Loucy (cell line): Measurements from ENCODE around the gene NLRP10.
A peak's percentile ranks its signal among the peaks of the same experiment; 100 is the strongest.

ENCODE experiments used
- H2AFZ ChIP-seq: fragments of 200-600 bp; sonication (generic); 2 replicates; pipeline ENCODE4 v1.6.0; 2016; ENCODE audit warnings: antibody characterized with exemption, mild to moderate bottlenecking, low read length, moderate library complexity
- H3F3A ChIP-seq: fragments of 200-600 bp; 2 replicates; pipeline ENCODE4 v1.6.0; 2016; ENCODE audit warnings: antibody characterized with exemption, low read depth, mild to moderate bottlenecking
- H3K27me3 ChIP-seq: fragments of 200-600 bp; sonication (generic); 2 replicates; pipeline ENCODE4 v1.6.1; 2014; ENCODE audit warnings: low read length, mild to moderate bottlenecking; ENCODE audit not compliant: insufficient read depth, poor library complexity, severe bottlenecking
- H3K36me3 ChIP-seq: fragments of 200-600 bp; sonication (generic); 2 replicates; pipeline ENCODE4 v1.6.1; 2016; ENCODE audit warnings: low read length; ENCODE audit not compliant: insufficient read depth
- H3K4me1 ChIP-seq: fragments of 200-600 bp; sonication (generic); 2 replicates; pipeline ENCODE4 v1.5.1; 2014; ENCODE audit warnings: low read length, mild to moderate bottlenecking; ENCODE audit not compliant: insufficient read depth, poor library complexity, severe bottlenecking
- H3K4me2 ChIP-seq: fragments of 200-600 bp; sonication (generic); 2 replicates; pipeline ENCODE4 v1.6.0; 2014; ENCODE audit warnings: antibody characterized with exemption, low read length, low read depth, mild to moderate bottlenecking; ENCODE audit not compliant: poor library complexity, severe bottlenecking
- H3K4me3 ChIP-seq: fragments of 200-600 bp; sonication (generic); 2 replicates; pipeline ENCODE4 v1.5.1; 2014; ENCODE audit warnings: low read length, mild to moderate bottlenecking, mixed read lengths; ENCODE audit not compliant: poor library complexity, severe bottlenecking
- H3K79me2 ChIP-seq: fragments of 200-600 bp; sonication (generic); 2 replicates; pipeline ENCODE4 v1.6.1; 2014; ENCODE audit warnings: low read length; ENCODE audit not compliant: insufficient read depth
- H3K9ac ChIP-seq: fragments of 200-600 bp; sonication (generic); 2 replicates; pipeline ENCODE4 v1.6.0; 2014; ENCODE audit warnings: mild to moderate bottlenecking, low read depth, low read length, moderate library complexity; ENCODE audit not compliant: poor library complexity, severe bottlenecking
- H3K9me2 ChIP-seq: fragments of 200-600 bp; sonication (generic); replicated peaks from 2 replicates; pipeline ENCODE4 v1.6.1; 2016; ENCODE audit warnings: low read depth, low read length, mixed read lengths
- H3K9me3 ChIP-seq: fragments of 200-600 bp; sonication (generic); 2 replicates; pipeline ENCODE4 v1.6.1; 2014; ENCODE audit warnings: mild to moderate bottlenecking, antibody characterized with exemption, low read length, low read depth; ENCODE audit not compliant: insufficient read depth
- H4K20me1 ChIP-seq: fragments of 200-600 bp; sonication (generic); 2 replicates; pipeline ENCODE4 v1.6.0; 2014; ENCODE audit warnings: antibody characterized with exemption, low read length, mild to moderate bottlenecking; ENCODE audit not compliant: insufficient read depth, poor library complexity, severe bottlenecking
- EZH2phosphoT487 ChIP-seq: fragments of 200-600 bp; IDR thresholded peaks from 2 replicates; pipeline ENCODE4 v1.6.1; 2018; ENCODE audit warnings: antibody characterized with exemption, mild to moderate bottlenecking, moderate library complexity, borderline replicate concordance
- TF ChIP-seq, protein P1 (sequence below): fragments of 200-600 bp; sonication (generic); conservative IDR thresholded peaks from 2 replicates; pipeline ENCODE4 v1.5.1; 2014; ENCODE audit warnings: mild to moderate bottlenecking, antibody characterized with exemption, low read length

Gene NLRP10

DNA sequence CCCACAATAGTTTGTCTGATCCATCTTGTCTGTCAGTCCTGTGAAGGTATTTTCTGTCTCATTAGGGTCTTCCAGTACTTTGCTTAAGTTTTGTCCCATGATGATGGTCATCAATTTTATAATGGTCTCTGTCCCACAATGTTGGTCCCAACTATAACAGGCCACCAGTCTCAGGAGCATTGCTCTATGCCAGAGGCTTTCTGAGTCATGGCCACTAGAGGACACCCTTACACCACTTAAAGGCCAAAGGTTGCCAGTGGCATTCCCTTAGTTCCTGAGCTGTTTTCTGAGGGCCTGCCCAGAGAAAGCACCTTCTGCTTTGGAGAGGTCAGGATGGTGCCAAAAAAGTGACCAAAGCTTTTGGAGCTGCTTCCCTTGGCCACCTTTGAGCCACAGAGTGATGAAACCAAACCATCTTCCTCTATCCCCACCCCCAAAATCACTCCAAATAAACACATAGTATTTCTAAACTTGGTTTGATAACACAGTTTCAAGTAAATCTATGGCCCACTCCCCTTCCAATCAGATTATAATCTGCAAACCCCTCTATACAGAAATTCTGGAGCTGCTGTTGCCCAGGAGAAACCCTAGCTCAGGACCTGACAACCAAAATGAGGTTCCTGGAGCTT, 41.2 kb upstream of the NLRP10 start:
- Histone ChIP-seq H3K4me3 (no peak overlapping the region), H3K9me2 (no peaks in the 10 kb centered on the region), H3K36me3 (no peaks in the 10 kb centered on the region), H2AFZ (no peak overlapping the region), H4K20me1 (no peaks in the 10 kb centered on the region), H3K9me3 (no peaks in the 10 kb centered on the region), H3K9ac (no peak overlapping the region), H3K27me3 (no peaks in the 10 kb centered on the region), H3K79me2 (no peaks in the 10 kb centered on the region), H3K4me1 (no peaks in the 10 kb centered on the region), H3F3A (no peaks in the 10 kb centered on the region), H3K4me2 (no peak overlapping the region)
- TF ChIP-seq, protein P1, sequence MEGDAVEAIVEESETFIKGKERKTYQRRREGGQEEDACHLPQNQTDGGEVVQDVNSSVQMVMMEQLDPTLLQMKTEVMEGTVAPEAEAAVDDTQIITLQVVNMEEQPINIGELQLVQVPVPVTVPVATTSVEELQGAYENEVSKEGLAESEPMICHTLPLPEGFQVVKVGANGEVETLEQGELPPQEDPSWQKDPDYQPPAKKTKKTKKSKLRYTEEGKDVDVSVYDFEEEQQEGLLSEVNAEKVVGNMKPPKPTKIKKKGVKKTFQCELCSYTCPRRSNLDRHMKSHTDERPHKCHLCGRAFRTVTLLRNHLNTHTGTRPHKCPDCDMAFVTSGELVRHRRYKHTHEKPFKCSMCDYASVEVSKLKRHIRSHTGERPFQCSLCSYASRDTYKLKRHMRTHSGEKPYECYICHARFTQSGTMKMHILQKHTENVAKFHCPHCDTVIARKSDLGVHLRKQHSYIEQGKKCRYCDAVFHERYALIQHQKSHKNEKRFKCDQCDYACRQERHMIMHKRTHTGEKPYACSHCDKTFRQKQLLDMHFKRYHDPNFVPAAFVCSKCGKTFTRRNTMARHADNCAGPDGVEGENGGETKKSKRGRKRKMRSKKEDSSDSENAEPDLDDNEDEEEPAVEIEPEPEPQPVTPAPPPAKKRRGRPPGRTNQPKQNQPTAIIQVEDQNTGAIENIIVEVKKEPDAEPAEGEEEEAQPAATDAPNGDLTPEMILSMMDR: peak; percentile 95
- no peak for TF ChIP-seq EZH2phosphoT487

DNA sequence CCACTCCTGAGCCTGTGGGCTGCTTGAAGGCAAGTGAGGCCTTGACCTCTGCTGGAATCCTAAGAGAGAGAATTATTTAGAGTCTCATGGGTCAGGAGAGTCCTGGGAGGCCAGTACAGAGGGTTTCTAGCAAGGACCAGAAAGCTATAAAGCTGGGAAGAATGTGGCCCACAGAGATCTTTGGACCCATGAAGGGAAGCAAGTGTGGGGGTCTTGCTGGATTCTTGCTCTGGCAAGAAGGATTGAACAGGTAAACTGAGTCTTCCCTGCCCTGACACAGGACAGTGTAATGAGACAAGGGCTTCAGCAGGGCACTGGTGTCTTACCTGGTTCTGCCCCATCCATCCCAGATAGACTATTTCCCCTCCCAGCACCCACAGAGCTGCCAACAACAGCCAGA, 40.3 kb upstream of the NLRP10 start:
- no peak overlapping the region for H2AFZ ChIP-seq
- no peaks in the 10 kb centered on the region for H3K4me1 ChIP-seq
- no peaks in the 10 kb centered on the region for H3K9me2 ChIP-seq
- no peak overlapping the region for H3K4me2 ChIP-seq
- no peak for TF ChIP-seq EZH2phosphoT487
- TF ChIP-seq, protein P1: no peak
- no peaks in the 10 kb centered on the region for H3F3A ChIP-seq
- no peak overlapping the region for H3K4me3 ChIP-seq
- no peaks in the 10 kb centered on the region for H3K27me3 ChIP-seq
- no peaks in the 10 kb centered on the region for H3K79me2 ChIP-seq
- no peaks in the 10 kb centered on the region for H4K20me1 ChIP-seq
- no peaks in the 10 kb centered on the region for H3K36me3 ChIP-seq
- H3K9ac ChIP-seq: no peak overlapping the region
- H3K9me3 ChIP-seq: no peaks in the 10 kb centered on the region

DNA sequence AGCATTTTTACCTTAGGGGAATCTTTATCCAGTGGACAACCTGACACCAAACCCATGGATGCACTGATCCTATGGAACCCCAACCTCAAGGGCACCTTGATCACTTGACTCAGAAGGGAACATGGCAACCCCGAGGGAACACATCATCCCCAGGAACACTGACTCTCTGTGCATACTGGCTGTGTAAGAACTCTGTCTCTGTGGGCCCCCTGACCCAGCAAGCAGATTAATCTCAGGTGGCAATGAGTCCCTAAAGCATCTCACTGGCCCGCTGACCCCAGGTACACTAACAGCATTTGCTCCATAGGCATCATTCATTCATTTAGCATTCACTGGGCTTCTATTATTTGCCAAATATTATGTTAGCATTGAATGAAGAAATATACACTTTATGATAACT, 38.8 kb upstream of the NLRP10 start:
- no peaks in the 10 kb centered on the region for H3K4me1 ChIP-seq
- no peak overlapping the region for H2AFZ ChIP-seq
- H3K9me3 ChIP-seq: no peaks in the 10 kb centered on the region
- peaks cover 8% of the 10 kb centered on the region; the same call in 1 of the 2 replicates for H3K36me3 ChIP-seq
- no peak for TF ChIP-seq EZH2phosphoT487
- TF ChIP-seq, protein P1: no peak
- no peaks in the 10 kb centered on the region for H3K27me3 ChIP-seq
- H4K20me1 ChIP-seq: no peaks in the 10 kb centered on the region
- no peak overlapping the region for H3K4me3 ChIP-seq
- H3K9me2 ChIP-seq: no peaks in the 10 kb centered on the region
- no peaks in the 10 kb centered on the region for H3F3A ChIP-seq
- no peaks in the 10 kb centered on the region for H3K79me2 ChIP-seq
- H3K9ac ChIP-seq: no peak overlapping the region
- no peak overlapping the region for H3K4me2 ChIP-seq
